Effector CD8-positive, alpha-beta T cell (primary cell): ENCODE results near the gene CACNA1A.
A peak's percentile ranks its signal among the peaks of the same experiment; 100 is the strongest.
"Not testable (repeated sequence)": the region's sequence is repeated elsewhere in the genome, so short reads cannot be mapped to it uniquely, and the experiment has no call there.

ENCODE experiments used
- DNase-seq: peaks from one replicate; lab custom pipeline; 2025; lab: John Stamatoyannopoulos, UW

CACNA1A gene

GRCh38 chr19:13229246-13229645 lies 277.0 kb downstream of the CACNA1A start:
- DNase-seq = no peak

GRCh38 chr19:13228561-13228960 lies 277.7 kb downstream of the CACNA1A start:
- no peak for DNase-seq

- no peak for DNase-seq
Observed at GRCh38 chr19:13226983-13227382, 279.3 kb downstream of the CACNA1A start.

- DNase-seq = no peak
Observed at GRCh38 chr19:13225973-13226865, 280.1 kb downstream of the CACNA1A start.

GRCh38 chr19:13225085-13225484 lies 281.2 kb downstream of the CACNA1A start:
- no peak for DNase-seq

- no peak for DNase-seq
Observed at GRCh38 chr19:13220847-13221246, 285.4 kb downstream of the CACNA1A start.

GRCh38 chr19:13215572-13216380 lies 290.5 kb downstream of the CACNA1A start:
- no peak for DNase-seq

GRCh38 chr19:13214036-13214730 lies 292.1 kb downstream of the CACNA1A start:
- DNase-seq = no peak

GRCh38 chr19:13212759-13213330 lies 293.4 kb downstream of the CACNA1A start:
- peak; percentile 59 for DNase-seq

- DNase-seq = no peak
Observed at GRCh38 chr19:13211426-13212308, 294.6 kb downstream of the CACNA1A start.

- no peak for DNase-seq
Observed at GRCh38 chr19:13210941-13211340, 295.3 kb downstream of the CACNA1A start.

GRCh38 chr19:13210339-13210775 lies 295.9 kb downstream of the CACNA1A start:
- DNase-seq = no peak

GRCh38 chr19:13209484-13210338 lies 296.6 kb downstream of the CACNA1A start:
- DNase-seq = no peak

- no peak for DNase-seq
Observed at GRCh38 chr19:13208672-13209483, 297.4 kb downstream of the CACNA1A start.

- peak; percentile 35 for DNase-seq
Observed at GRCh38 chr19:13207846-13208671, 298.2 kb downstream of the CACNA1A start.

GRCh38 chr19:13207237-13207845 lies 298.9 kb downstream of the CACNA1A start:
- DNase-seq = no peak

- DNase-seq = no peak
Observed at GRCh38 chr19:13206587-13206986, 299.7 kb downstream of the CACNA1A start.

GRCh38 chr19:13202112-13202511 lies 304.2 kb downstream of the CACNA1A start:
- not testable (repeated sequence) for DNase-seq
